ENCODE data around the gene ZBTB18. TPM values are rescaled to one million over a fixed set of nuclear protein-coding genes. Genes with fewer than 3 reads are reported as not detected.

ZBTB18 gene
- total RNA-seq, 1 donor from 2014 or later: 21.3 TPM

GRCh38 chr1:244052728-244053312 is 1.7 kb downstream of the ZBTB18 start:
- intact Hi-C loops (cut with DNase I): no loop called here
- H3K27ac ChIP-seq: no peak overlapping the region
- peaks cover 30% of the 10 kb centered on the region for H3K4me1 ChIP-seq
- TF ChIP-seq, protein P1, sequence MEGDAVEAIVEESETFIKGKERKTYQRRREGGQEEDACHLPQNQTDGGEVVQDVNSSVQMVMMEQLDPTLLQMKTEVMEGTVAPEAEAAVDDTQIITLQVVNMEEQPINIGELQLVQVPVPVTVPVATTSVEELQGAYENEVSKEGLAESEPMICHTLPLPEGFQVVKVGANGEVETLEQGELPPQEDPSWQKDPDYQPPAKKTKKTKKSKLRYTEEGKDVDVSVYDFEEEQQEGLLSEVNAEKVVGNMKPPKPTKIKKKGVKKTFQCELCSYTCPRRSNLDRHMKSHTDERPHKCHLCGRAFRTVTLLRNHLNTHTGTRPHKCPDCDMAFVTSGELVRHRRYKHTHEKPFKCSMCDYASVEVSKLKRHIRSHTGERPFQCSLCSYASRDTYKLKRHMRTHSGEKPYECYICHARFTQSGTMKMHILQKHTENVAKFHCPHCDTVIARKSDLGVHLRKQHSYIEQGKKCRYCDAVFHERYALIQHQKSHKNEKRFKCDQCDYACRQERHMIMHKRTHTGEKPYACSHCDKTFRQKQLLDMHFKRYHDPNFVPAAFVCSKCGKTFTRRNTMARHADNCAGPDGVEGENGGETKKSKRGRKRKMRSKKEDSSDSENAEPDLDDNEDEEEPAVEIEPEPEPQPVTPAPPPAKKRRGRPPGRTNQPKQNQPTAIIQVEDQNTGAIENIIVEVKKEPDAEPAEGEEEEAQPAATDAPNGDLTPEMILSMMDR (IDR thresholded peaks at IDR 0.05): no peak
- peaks cover 21% of the 10 kb centered on the region for H3K36me3 ChIP-seq
- DNase-seq (no peak), ATAC-seq (no peak)
- no peaks in the 10 kb centered on the region for H3K9me3 ChIP-seq
- no peaks in the 10 kb centered on the region for H3K27me3 ChIP-seq (ENCODE audit: low read depth)
- H3K4me3 ChIP-seq: no peak overlapping the region

- no peaks in the 10 kb centered on the region for H3K27me3 ChIP-seq (ENCODE audit: low read depth)
- no peaks in the 10 kb centered on the region for H3K9me3 ChIP-seq
- H3K27ac ChIP-seq: no peak overlapping the region
- no peak overlapping the region for H3K4me3 ChIP-seq
- H3K4me1 ChIP-seq: peaks cover 30% of the 10 kb centered on the region
- ATAC-seq (no peak), DNase-seq (no peak)
- TF ChIP-seq, protein P1 (IDR thresholded peaks at IDR 0.05): no peak
- H3K36me3 ChIP-seq: peaks cover 21% of the 10 kb centered on the region
- intact Hi-C loops (cut with DNase I): no loop called here
Measured at GRCh38 chr1:244053831-244054230, 2.7 kb downstream of the ZBTB18 start.

DNA sequence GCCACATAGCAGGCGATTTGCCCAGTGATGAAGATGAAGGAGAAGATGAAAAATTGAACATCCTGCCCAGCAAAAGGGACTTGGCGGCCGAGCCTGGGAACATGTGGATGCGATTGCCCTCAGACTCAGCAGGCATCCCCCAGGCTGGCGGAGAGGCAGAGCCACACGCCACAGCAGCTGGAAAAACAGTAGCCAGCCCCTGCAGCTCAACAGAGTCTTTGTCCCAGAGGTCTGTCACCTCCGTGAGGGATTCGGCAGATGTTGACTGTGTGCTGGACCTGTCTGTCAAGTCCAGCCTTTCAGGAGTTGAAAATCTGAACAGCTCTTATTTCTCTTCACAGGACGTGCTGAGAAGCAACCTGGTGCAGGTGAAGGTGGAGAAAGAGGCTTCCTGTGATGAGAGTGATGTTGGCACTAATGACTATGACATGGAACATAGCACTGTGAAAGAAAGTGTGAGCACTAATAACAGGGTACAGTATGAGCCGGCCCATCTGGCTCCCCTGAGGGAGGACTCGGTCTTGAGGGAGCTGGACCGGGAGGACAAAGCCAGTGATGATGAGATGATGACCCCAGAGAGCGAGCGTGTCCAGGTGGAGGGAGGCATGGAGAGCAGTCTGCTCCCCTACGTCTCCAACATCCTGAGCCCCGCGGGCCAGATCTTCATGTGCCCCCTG is 3.3 kb downstream of the ZBTB18 start:
- no peak for DNase-seq
- Histone ChIP-seq H3K27ac (no peak overlapping the region), H3K4me3 (no peak overlapping the region), H3K36me3 (peaks cover 21% of the 10 kb centered on the region), H3K9me3 (no peaks in the 10 kb centered on the region), H3K27me3 (ENCODE audit: low read depth) (no peaks in the 10 kb centered on the region), H3K4me1 (peaks cover 30% of the 10 kb centered on the region)
- intact Hi-C loops (cut with DNase I): no loop called here
- ATAC-seq: no peak
- TF ChIP-seq, protein P1 (IDR thresholded peaks at IDR 0.05): no peak

GRCh38 chr1:244054924-244055263 is 3.8 kb downstream of the ZBTB18 start:
- H3K36me3 ChIP-seq: peaks cover 21% of the 10 kb centered on the region
- H3K4me3 ChIP-seq: no peak overlapping the region
- intact Hi-C loops (cut with DNase I): no loop called here
- DNase-seq (no peak), ATAC-seq (no peak)
- no peaks in the 10 kb centered on the region for H3K9me3 ChIP-seq
- TF ChIP-seq, protein P1 (IDR thresholded peaks at IDR 0.05): no peak
- H3K4me1 ChIP-seq: peaks cover 30% of the 10 kb centered on the region
- H3K27ac ChIP-seq: no peak overlapping the region
- no peaks in the 10 kb centered on the region for H3K27me3 ChIP-seq (ENCODE audit: low read depth)

- no peak for ATAC-seq
- intact Hi-C loops (cut with DNase I): no loop called here
- TF ChIP-seq, protein P1 (IDR thresholded peaks at IDR 0.05): no peak
Measured at GRCh38 chr1:244056577-244056976, 5.5 kb downstream of the ZBTB18 start.

More at GRCh38 chr1:244056577-244056976, 5.5 kb downstream of the ZBTB18 start:
- no peak overlapping the region for H3K4me3 ChIP-seq
- no peak overlapping the region for H3K27ac ChIP-seq
- no peaks in the 10 kb centered on the region for H3K27me3 ChIP-seq (ENCODE audit: low read depth)
- DNase-seq: no peak
- H3K9me3 ChIP-seq: no peaks in the 10 kb centered on the region
- H3K36me3 ChIP-seq: peaks cover 21% of the 10 kb centered on the region
- peaks cover 15% of the 10 kb centered on the region for H3K4me1 ChIP-seq
